ENCODE data around the gene ELOA.

DNA sequence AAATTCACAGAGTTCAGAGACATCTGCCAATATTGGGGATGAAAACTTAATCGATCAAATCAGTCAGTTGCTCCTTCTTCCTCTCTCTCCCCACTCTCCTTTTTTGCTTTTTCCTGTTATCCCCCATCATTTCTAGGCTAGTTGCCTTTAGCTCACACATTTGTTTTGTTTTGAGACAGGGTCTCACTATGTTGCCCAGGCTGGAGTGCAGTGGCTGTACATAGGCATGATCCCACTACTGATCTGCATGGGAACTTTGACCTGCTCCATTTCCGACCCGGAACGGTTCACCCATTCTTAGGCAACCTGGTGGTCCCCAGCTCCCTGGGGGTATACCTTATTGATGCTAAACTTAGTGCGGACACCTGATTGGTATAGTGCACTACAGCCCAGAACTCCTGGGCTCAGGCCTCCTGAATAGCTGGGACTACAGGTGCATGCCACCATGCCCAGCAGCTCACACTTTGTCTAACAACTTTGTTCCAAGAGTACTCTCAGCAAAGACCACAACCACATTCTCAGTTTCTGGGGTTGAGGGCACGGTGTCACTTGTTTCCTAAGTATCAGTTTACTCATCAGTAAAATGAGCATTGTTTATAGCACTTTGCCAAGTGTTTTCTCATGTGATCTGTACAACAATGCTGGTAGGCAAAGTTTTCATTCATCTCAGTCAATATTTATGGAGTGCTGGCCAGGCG is 6.7 kb upstream of the ELOA start:
- TF ChIP-seq CTCF (IDR thresholded peaks at IDR 0.05) (no peak), POLR2A (IDR thresholded peaks at IDR 0.05) (no peak)
